GM12878 (cell line): ENCODE measurements around the gene ISG15. TPM values are rescaled to one million over a fixed set of nuclear protein-coding genes. Genes with fewer than 3 reads are reported as not detected.

Source experiments
- ATAC-seq: fragments of 200-7000 bp; cut with Tn5 transposase; 3 replicates; pipeline ENCODE4 v1.9.1; 2020; ENCODE audit warnings: mild to moderate bottlenecking, moderate library complexity
- BruUV-seq: library from RNA; stranded (reverse); fragments of 400-500 nt; replicated peaks from 2 replicates; lab custom pipeline; 2021; lab: Mats Ljungman, UMichigan
- CTCF ChIA-PET: fragments of 300-600 bp; sonication (Branson Sonifier 250); formaldehyde crosslinking; extraction: SDS; loops from one replicate; lab custom pipeline; 2021; ENCODE audit warnings: inconsistent platforms; lab: Yijun Ruan, JAX
- POLR2A ChIA-PET: fragments of 350-600 bp; formaldehyde crosslinking; extraction: SDS; loops from one replicate; lab custom pipeline; 2021; ENCODE audit warnings: inconsistent platforms; lab: Charles Lee
- RAD21 ChIA-PET: fragments of 300-600 bp; sonication (Branson Sonifier 250); formaldehyde crosslinking; loops from one replicate; lab custom pipeline; 2023; ENCODE audit warnings: antibody characterized with exemption; ENCODE audit not compliant: unreplicated experiment; lab: Charles Lee
- SMC1A ChIA-PET: fragments of 300-600 bp; sonication (Branson Sonifier 250); formaldehyde crosslinking; loops from one replicate; lab custom pipeline; 2023; ENCODE audit not compliant: unreplicated experiment, uncharacterized antibody; lab: Charles Lee
- DNase-seq: peaks from one replicate; pipeline ENCODE4 v3.0.0-alpha.2; 2011; ENCODE audit warnings: low read depth, low spot score
- FAIRE-seq: peaks from 3 replicates; lab custom pipeline; 2011; peaks lifted over from hg19 to GRCh38; lab: Jason Lieb, UNC
- H2AFZ ChIP-seq: 2 replicates; pipeline ENCODE4 v1.6.0; 2011; ENCODE audit warnings: low read depth, low read length, control low read depth; ENCODE audit not compliant: control insufficient read depth
- H3K27ac ChIP-seq: 2 replicates; pipeline ENCODE4 v1.5.1; 2011; ENCODE audit warnings: control low read depth; ENCODE audit not compliant: control insufficient read depth, insufficient read depth
- H3K27me3 ChIP-seq, 2 experiments: replicated peaks in 1 of 2; 2 replicates each; pipeline versions ENCODE4 v1.6.0 to v1.6.1; 2011; ENCODE audit warnings: low read length in 1 of 2; ENCODE audit not compliant: control insufficient read depth in 2 of 2, insufficient read depth in 2 of 2
- H3K36me3 ChIP-seq, 2 experiments: 2 replicates each; pipeline ENCODE4 v1.5.1; 2011; ENCODE audit warnings: low read length in 1 of 2; ENCODE audit not compliant: control insufficient read depth in 2 of 2, insufficient read depth in 2 of 2
- H3K4me1 ChIP-seq: 2 replicates; pipeline ENCODE4 v1.6.1; 2011; ENCODE audit warnings: mild to moderate bottlenecking, low read length, moderate library complexity, mixed read lengths; ENCODE audit not compliant: control insufficient read depth, insufficient read depth
- H3K4me2 ChIP-seq: 2 replicates; pipeline ENCODE4 v1.6.0; 2011; ENCODE audit warnings: control low read depth; ENCODE audit not compliant: control insufficient read depth, insufficient read depth
- H3K4me3 ChIP-seq: fragments of 200-600 bp; sonication (generic); 2 replicates; pipeline ENCODE4 v1.5.1; 2016
- H3K79me2 ChIP-seq: 2 replicates; pipeline ENCODE4 v1.6.0; 2011; ENCODE audit warnings: low read length; ENCODE audit not compliant: control insufficient read depth, insufficient read depth
- H3K9ac ChIP-seq: 2 replicates; pipeline ENCODE4 v1.8.0; 2011; ENCODE audit warnings: low read length, control low read depth, mixed read lengths; ENCODE audit not compliant: control insufficient read depth, insufficient read depth
- H3K9me3 ChIP-seq: replicated peaks from 3 replicates; pipeline ENCODE4 v1.5.1; 2011; ENCODE audit warnings: mild to moderate bottlenecking, low read length; ENCODE audit not compliant: control insufficient read depth, insufficient read depth
- H4K20me1 ChIP-seq: 2 replicates; pipeline ENCODE4 v1.6.0; 2011; ENCODE audit not compliant: control insufficient read depth, insufficient read depth
- CHD4 ChIP-seq: fragments of 200-600 bp; sonication (generic); IDR thresholded peaks from 2 replicates; pipeline ENCODE4 v1.6.1; 2016; ENCODE audit warnings: mild to moderate bottlenecking
- E2F4 ChIP-seq: IDR thresholded peaks from 2 replicates; pipeline ENCODE4 v1.6.1; 2012; ENCODE audit warnings: low read depth, low read length, improper control_type of control experiment
- MXI1 ChIP-seq: fragments of 150-350 bp; IDR thresholded peaks from 2 replicates; pipeline ENCODE4 v1.6.1; 2011; ENCODE audit warnings: low read depth, mild to moderate bottlenecking, inconsistent platforms, low read length, improper control_type of control experiment
- SKIL ChIP-seq: fragments of 450-650 bp; IDR thresholded peaks from 2 replicates; pipeline ENCODE4 v1.6.1; 2017; ENCODE audit warnings: mild to moderate bottlenecking, low read depth, inconsistent platforms; ENCODE audit not compliant: poor library complexity, severe bottlenecking
- SMC3 ChIP-seq: IDR thresholded peaks from 2 replicates; pipeline ENCODE4 v1.6.1; 2011; ENCODE audit warnings: low read length, improper control_type of control experiment, borderline replicate concordance
- SUPT20H ChIP-seq: IDR thresholded peaks from 2 replicates; pipeline ENCODE4 v1.6.1; 2011; ENCODE audit warnings: low read depth, mild to moderate bottlenecking, low read length, moderate library complexity, borderline replicate concordance; ENCODE audit not compliant: control insufficient read depth
- USF1 ChIP-seq: IDR thresholded peaks from 2 replicates; pipeline ENCODE4 v1.6.1; 2011; ENCODE audit warnings: borderline replicate concordance, low read depth, mild to moderate bottlenecking, moderate library complexity, mixed read lengths, low read length; ENCODE audit not compliant: insufficient read depth; ENCODE audit errors: extremely low read length
- WGBS: methylation state at CpG from one replicate; pipeline ENCODE4 v1.1.6; 2016; ENCODE audit warnings: low lambda C conversion rate; ENCODE audit not compliant: insufficient replicate concordance, insufficient coverage; ENCODE audit errors: missing lambda C conversion rate; 5-methylcytosine and 5-hydroxymethylcytosine counted together
- in situ Hi-C: fragments of 300-500 bp; cut with MboI; formaldehyde crosslinking; loops from 9 replicates; pipeline ENCODE4 v1.14.3; 2018; ENCODE audit warnings: mixed read lengths
- intact Hi-C: fragments of 100-400 bp; cut with micrococcal nuclease; formaldehyde crosslinking; loops from one replicate; pipeline ENCODE4 v1.14.2; 2022; ENCODE audit not compliant: unreplicated experiment
- polyA plus RNA-seq, 11 experiments: library from polyadenylated mRNA; depleted of rRNA in 4 of 11; unstranded in 6 of 11; stranded (reverse) in 5 of 11; fragments of >200 nt; fragmentation: Nextera tagmentation in 4 of 11; fragmentation: Illumina TruSeq in 1 of 11; extraction: Ambion mirVana in 4 of 11; extraction: Trizol in 1 of 11; gene quantifications; 1 replicate in 1 of 11; 2 replicates in 10 of 11; pipeline versions ENCODE4 v1.2.1 to v1.2.3, GENCODE V29; 2011 to 2016; ENCODE audit warnings: inconsistent platforms in 2 of 11, missing spikeins in 2 of 11, low read depth in 1 of 11
- total RNA-seq, 4 experiments: library from RNA; depleted of rRNA in 3 of 4; stranded (reverse); fragments of >200 nt in 3 of 4; fragmentation: Illumina TruSeq in 1 of 4; extraction: Trizol in 1 of 4; gene quantifications; 2 replicates each; pipeline versions ENCODE4 v1.2.1 to v1.2.3, GENCODE V29; 2013 to 2021

The ISG15 gene
- total and polyA plus RNA-seq, 10 of the 15 experiments (the other 5 are each of a cell fraction or from before 2014, with no cell fraction given): 7.8 to 384 (median 274) TPM

- BruUV-seq: no TSS peak
Observed at GRCh38 chr1:973459-974292, 39.6 kb upstream of the ISG15 start.

More at GRCh38 chr1:973459-974292, 39.6 kb upstream of the ISG15 start:
- Histone ChIP-seq H3K9me3 (no peaks in the 10 kb centered on the region; the same call in 2 of the 3 replicates), H3K27ac (no peak overlapping the region), H3K4me2 (no peak overlapping the region), H3K79me2 (no peaks in the 10 kb centered on the region), H3K36me3 (no peaks in the 10 kb centered on the region), H3K4me3 (no peak overlapping the region), H3K9ac (no peak overlapping the region), H4K20me1 (no peaks in the 10 kb centered on the region), H2AFZ (no peak overlapping the region), H3K4me1 (no peaks in the 10 kb centered on the region), H3K27me3 (no peaks in the 10 kb centered on the region)
- ChIA-PET POLR2A (interaction anchor here (0.7 kb wide), 1 partner anchor 106 kb away, joined by 3 read pairs; no protein-coding TSS in a partner anchor), CTCF (no interaction called here), RAD21 (no interaction called here), SMC1A (no interaction called here)
- TF ChIP-seq USF1: no peak
- TF ChIP-seq MXI1: no peak
- no peak for TF ChIP-seq SKIL
- no peak for TF ChIP-seq CHD4
- TF ChIP-seq E2F4: no peak
- no peak for TF ChIP-seq SUPT20H
- no peak for TF ChIP-seq SMC3
- intact Hi-C loops (no loop called here), in situ Hi-C loops (no loop called here)
- FAIRE-seq: no peak
- WGBS: 51% methylated on average over 24 of the region's 28 CpGs
- no peak for ATAC-seq
- DNase-seq: no peak
